Mesenteric fat pad (tissue), 1 donor: Measurements from ENCODE around the gene REV3L. TPM values are rescaled to one million over a fixed set of nuclear protein-coding genes. Genes with fewer than 3 reads are reported as not detected.
A peak's percentile ranks its signal among the peaks of the same experiment; 100 is the strongest.
"Not testable (repeated sequence)": the region's sequence is repeated elsewhere in the genome, so short reads cannot be mapped to it uniquely, and the experiment has no call there.

Source experiments
- DNase-seq: peaks from one replicate; pipeline ENCODE4 v3.0.0-alpha.2; 2020; ENCODE audit warnings: low spot score
- long read RNA-seq: library from polyadenylated mRNA; unstranded; transcript quantifications from one replicate; pipeline ENCODE4 v2.0.0, GENCODE V29; 2020
- total RNA-seq: library from RNA; stranded (reverse); fragmentation: NEBNext Ultra II Directional; extraction: Animal tissue kit (Norgen Biotek cat#: 25700); gene quantifications from one replicate; pipeline ENCODE4 v1.2.1, GENCODE V29; 2021
- donor health status: DM: yes; HTN: yes; CAD: no.

Gene REV3L
- 63.7 TPM for total RNA-seq
- long read RNA-seq, partial matches to known transcripts = 33 of 60 reads
- long read RNA-seq, other reads (novel, unspliced or antisense) = 27 of 60 reads

- DNase-seq = peak; percentile 93
These were observed at the start of gene REV3L for GRCh38 chr6:111482959-111483735. REV3L (minus strand) TSS chr6:111483218; CDS start chr6:111482888, 330 bp downstream.

- no peak for DNase-seq
These were observed 48.2 kb upstream of the REV3L start for GRCh38 chr6:111531185-111531584.

DNA sequence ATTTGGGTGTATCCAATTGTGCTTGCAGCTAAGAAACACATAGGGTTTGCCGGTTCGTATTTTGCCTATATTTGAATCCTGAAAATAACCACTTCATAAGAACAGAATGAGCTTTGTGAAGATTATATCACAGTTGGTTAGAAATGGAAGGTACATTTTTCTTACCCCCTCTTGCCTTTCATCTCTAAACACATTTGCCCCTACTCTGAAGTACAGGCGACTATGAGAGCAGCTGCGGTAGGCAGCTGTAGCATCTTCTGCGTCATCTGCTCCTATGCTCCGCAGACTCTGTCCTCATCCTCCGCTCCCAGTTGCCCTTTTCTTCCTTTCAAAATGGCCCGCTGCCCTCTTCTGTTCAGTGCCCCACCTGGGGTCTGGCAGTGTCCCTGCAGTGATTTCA is 47.6 kb upstream of the REV3L start:
- no peak for DNase-seq

DNA sequence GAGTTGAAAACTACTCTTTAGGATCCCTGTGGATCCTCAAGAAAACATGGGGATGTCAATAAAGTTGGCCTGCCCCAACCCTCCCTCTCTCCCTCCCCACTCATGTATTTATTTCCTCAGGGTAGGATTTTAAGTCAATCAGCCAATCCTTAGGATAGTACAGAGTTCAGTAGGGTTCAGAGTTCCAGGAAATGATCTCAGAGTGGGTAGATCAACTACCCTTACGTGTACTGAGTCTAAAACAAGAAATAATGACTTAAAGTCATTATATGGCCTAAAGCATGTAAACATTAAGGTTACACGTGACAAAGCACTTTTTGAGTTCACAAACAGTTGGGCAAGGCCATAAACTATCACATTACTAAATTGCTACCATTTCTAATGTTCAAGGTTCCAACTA is 47.2 kb upstream of the REV3L start:
- no peak for DNase-seq

DNA sequence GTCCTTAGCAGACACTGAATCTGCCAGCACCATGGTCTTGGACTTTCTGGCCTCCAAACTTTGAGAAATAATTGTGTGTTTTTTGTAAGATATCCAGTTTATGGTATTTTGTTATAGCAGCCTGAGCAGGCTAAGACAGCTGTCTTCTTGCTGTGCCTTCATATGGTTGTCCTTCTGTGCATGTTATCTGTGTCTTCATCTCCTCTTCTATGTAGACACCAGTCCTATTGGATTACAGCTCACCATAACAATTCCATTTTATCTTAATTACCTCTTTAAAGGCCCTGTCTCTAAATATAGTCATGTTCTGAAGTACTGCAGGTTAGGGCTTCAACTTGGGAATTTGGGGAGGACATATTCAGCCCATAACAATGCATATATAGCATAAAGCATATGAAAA is 44.3 kb upstream of the REV3L start:
- no peak for DNase-seq

DNA sequence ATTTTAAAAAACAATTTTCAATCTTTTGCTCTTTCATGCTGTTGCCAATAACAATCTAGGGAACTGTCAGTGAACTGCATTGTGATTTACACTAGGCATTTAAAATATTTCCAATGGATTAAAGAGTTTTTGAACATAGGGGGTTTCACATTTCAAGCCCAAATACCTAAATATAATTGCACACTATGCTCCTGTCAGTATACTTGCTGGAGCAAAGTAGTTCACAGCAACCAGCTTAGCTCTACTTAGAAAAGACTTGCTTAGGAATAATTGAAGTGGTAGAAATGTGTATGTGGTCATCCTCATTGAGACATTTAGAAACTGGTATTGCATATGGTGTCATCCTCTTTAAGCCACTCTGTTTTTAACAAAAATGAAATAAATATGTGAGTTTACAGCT is 41.7 kb upstream of the REV3L start:
- no peak for DNase-seq

DNA sequence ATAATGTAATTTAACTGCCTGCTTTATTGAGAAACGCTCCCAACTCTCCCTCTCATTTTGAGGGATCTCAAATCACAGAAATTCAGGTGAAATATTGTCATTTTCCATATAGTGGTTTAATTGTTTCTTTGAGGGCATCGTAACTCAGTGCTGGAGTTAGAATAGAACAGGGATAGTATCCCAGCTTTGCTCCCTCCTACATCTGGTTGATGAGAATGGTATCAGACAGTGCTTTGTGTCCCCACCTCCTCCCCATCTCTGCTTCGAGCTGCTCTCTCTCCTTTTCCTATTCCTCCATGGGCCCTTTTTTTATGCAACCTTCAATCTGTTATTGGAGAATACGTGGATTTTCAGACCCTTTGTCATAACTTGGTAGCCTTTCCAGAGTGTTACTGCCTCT is 41.2 kb upstream of the REV3L start:
- DNase-seq = no peak

DNA sequence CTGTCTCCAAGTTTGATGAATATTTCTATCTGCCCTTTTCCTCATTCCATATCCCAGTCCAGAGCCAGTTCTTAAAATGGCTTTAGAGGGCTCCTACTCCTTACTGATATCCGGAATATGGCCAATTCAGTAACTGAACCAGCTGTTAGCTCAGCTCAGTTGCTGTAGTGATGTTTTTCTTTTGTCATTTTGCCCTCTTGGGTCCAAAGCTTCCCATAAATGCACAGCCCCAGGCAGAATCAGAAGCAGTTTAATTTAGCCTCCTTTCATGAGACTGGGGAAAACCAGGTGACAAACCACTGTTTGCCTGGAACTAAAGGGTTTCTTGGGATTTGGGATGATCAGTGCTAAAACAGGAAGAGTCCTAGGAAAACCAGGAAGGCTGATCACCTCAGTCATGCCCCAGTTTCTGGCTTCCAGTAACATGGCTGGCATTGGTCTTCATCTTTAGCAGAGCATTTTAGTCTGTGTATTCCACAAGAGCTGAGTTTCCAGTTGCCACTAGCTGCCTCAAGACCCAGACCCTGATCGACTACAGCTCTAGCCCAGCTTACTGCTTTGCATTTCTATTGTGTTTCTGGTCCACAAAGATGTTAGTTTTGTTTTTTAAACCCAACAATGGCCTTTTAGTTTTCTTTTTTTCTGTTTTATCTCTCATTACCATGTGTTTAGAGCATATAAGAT is 40.6 kb upstream of the REV3L start:
- DNase-seq = no peak

DNA sequence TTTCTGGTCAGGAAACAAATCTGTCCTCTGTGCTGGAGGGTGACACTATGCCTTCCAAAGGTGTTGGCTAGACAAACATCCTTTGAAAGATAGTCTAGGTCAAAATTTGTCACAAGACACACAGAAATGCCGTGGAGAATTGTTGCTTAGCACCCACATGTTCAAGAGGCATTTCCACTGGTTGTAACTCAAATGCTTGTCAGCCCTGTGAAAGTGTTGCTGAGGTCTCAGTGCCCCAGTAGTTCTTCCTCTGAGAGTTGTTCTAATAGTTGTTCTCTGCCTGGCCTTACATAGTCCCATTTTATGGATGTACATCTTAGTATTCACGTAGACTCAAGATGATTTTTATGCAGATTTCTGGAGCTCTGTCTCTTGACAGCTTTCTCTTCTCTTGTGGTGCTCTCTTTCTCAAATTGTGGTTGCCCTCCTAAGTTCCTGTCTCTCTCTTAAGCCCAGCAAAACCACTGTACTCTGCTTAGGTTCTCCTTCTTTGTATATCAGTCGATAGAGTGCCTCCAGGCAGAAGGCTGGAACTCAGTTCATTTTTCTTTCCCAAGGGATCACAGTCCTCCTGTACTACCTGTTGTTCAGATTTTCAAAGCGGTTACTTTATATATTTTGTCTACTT is 39.5 kb upstream of the REV3L start:
- no peak for DNase-seq

DNA sequence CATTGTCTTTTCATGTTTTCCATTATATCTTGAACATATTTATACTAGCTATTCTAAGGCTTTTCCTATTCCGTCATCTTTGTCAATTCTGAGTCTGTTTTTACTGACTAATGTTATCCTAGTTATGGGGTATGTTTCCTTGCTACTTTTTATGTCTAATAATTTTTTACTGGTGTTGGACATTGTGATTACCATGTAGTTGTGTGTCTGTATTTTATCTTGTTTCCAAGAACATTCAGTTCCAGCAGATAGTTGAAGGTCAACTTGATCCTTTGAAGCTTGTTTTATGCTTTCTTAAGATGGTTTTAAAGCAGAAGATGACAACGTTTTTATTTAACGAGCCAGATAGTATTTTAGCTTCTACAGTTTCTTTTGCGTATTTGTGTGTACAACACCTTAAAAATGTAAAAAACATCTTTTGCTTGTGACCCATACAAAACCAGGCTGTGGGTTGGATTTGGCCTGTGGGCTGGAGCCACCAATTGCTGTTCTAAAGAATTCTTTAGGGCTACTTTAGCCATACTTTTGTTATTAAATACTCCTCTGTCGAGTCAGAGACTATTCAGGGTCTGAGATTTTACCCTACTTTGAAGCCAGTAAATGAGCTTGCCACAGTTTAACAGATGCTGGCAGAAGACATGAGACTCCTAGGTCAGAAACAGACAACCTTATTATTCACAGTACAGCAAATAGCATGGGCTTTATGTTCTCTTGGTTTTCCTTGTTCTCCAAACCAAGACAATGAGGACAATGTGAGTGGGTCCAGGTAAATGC is 38.7 kb upstream of the REV3L start:
- DNase-seq = no peak

GRCh38 chr6:111520524-111520923 is 37.5 kb upstream of the REV3L start:
- no peak for DNase-seq

DNA sequence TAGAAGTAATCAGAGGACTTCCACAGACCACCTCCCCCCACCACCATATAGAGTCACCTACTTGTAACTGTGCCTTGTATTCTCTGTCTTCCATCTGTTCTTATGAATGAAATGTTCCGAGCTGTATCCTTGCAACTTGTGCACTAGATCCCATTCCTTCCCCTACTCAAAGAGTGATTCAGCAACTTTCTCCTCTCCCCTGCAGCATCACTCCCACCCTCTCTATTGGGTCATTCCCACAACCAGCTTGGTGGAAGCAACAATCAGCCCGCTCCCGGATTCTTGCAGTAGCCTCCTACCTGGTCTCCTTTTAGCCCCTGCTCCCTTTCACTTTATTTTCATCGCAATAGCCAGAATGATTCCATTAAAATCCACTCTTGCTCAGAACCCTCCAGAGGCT is 34.9 kb upstream of the REV3L start:
- DNase-seq = no peak

DNA sequence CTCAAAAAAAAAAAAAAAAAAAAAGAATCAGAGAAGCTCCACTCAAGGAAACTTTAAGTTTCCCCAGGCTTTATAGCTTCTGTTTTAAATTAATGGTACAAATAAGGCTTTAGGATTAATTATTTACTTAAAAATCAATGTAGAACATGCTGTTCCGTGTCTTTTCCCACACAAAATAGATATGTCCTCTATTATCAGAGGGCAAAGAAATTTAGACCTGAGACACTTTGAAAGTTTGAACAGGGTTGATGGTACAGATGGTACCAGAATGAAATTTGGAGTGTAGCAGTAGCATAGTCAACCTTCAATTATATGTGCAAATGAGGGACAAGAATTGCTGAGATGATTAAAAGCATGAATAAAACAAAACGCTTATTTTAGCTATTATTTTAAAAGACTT is 32.2 kb upstream of the REV3L start:
- no peak for DNase-seq

DNA sequence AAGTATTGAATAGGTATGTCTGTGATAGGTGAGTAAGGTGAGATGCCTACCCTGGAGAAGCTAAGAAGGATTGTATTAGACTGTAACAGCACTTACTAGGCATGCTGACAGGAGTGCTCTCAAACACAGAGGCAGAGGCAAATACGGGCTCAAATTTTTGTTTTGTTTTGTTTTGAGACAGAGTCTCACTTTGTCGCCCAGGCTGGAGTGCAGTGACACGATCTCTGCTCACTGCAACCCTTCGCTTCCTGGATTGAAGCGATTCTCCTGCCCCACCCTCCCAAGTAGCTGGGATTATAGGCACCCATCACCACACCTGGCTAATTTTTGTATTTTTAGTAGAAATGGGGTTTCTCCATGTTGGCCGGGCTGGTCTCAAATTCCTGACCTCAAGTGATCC is 31.5 kb upstream of the REV3L start:
- not testable (repeated sequence) for DNase-seq

DNA sequence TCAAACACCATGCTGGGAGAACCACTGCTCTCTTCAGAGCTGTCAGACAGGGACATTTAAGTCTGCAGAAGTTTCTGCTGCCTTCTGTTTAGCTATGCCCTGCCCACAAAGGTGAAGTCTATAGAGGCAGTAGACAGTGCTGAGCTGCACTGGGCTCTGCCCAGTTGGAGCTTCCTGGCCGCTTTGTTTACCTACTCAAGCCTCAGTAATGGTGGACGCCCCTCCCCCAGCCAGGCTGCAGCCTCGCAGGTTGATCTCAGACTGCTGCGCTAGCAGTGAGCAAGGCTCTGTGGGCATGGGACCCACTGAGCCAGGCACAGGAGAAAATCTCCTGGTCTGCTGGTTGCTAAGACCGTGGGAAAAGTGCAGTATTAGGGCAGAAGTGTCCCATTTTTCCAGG is 24.2 kb upstream of the REV3L start:
- DNase-seq = not testable (repeated sequence)

- not testable (repeated sequence) for DNase-seq
These were observed 22.5 kb upstream of the REV3L start for GRCh38 chr6:111505498-111505897.

GRCh38 chr6:111503660-111504059 is 20.6 kb upstream of the REV3L start:
- no peak for DNase-seq

- DNase-seq = no peak
These were observed 20.2 kb upstream of the REV3L start for GRCh38 chr6:111503194-111503593.

DNA sequence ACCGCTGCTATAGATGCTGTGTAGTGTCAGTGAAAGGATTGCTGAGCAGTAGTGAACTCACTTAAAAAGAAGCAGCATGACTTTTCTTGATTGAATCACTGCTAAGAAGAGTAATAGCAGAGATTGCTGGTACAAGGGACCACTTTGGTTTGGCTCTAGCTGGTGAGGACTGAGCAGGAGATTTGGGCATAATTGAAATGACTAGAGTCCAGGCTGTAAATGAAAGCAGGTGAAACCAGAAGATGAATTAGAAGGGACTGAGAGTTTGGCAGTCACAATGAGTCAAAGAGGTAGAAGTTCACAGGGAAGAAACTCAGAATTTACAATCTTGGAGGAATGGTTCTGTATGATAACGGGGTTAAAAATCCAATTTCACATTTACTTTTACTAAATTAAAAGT is 19.1 kb upstream of the REV3L start:
- no peak for DNase-seq

GRCh38 chr6:111499269-111499793 is 16.3 kb upstream of the REV3L start:
- no peak for DNase-seq

GRCh38 chr6:111494951-111495635 is 12.1 kb upstream of the REV3L start:
- no peak for DNase-seq
